ENCODE data around the gene SEC16A.

The SEC16A gene

DNA sequence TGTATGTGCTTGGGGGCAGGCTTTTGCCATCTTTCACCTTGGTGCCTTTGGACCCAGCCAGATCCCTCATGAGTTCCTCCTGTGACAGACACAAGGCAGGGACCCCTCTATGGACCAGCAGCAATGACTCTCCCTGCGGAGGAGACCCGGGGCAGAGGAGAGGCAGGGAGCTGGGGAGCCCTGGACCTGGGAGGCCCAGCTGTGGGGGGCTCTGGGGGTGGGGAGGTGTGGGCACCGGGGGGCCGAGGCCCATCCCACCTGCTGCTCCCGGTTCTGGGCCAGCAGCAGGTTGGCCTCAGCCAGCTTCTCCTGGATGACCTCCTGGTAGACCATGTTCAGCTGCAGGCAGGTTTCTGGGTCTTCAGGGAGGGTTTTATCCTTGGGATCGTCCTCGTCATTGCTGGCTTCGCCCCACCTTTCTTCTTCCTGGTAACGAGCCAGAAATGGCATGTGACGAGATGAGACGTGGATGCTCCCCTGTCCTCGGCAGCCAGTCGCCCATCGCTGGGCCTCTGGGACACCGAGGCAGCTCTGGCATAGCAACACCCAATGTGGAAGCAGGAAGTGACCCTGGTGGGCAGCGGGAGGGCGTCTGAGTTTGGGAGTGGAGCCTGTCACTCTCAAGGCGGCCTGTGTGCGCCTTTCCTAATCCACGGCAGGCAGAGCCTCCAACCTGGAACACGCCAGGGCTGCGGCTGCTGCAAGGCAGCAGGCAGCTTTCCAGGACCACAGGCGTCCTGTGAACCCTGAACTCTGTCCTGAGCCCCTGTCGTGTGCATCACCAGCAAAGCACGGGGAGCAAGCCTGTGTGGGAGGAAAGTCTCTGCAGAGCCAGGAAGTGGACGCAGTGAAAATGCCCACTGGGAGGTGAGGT is 87.3 kb downstream of the SEC16A start:
- in situ Hi-C loops (cut with HindIII; ENCODE audit: low pct_unique_long_range_greater_than_20kb, low sequenced_read_pairs): no loop called here
- no peak for DNase-seq (ENCODE audit: low read depth in 1 of 2, low spot score in 1 of 2)
- no peak for TF ChIP-seq JUND (IDR thresholded peaks at IDR 0.05; ENCODE audit: low read depth)

DNA sequence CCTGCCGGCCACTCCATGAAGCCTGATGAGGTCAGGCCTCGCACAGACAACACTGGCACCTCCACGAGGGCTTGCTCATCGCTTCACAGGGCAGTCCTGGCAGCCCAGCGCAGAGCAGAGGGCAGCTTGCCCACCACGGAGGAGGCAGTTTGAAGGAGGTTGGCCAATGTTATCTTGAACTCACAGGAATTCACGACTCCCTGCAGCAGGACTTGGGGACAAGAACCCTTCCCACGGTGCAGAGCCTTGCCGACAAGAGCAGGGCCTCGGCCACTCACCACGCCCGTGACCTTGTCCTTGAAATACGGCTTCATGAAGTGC is 87.9 kb downstream of the SEC16A start:
- TF ChIP-seq JUND (IDR thresholded peaks at IDR 0.05; ENCODE audit: low read depth): no peak
- in situ Hi-C loops (cut with HindIII; ENCODE audit: low pct_unique_long_range_greater_than_20kb, low sequenced_read_pairs): no loop called here
- no peak for DNase-seq (ENCODE audit: low read depth in 1 of 2, low spot score in 1 of 2)

DNA sequence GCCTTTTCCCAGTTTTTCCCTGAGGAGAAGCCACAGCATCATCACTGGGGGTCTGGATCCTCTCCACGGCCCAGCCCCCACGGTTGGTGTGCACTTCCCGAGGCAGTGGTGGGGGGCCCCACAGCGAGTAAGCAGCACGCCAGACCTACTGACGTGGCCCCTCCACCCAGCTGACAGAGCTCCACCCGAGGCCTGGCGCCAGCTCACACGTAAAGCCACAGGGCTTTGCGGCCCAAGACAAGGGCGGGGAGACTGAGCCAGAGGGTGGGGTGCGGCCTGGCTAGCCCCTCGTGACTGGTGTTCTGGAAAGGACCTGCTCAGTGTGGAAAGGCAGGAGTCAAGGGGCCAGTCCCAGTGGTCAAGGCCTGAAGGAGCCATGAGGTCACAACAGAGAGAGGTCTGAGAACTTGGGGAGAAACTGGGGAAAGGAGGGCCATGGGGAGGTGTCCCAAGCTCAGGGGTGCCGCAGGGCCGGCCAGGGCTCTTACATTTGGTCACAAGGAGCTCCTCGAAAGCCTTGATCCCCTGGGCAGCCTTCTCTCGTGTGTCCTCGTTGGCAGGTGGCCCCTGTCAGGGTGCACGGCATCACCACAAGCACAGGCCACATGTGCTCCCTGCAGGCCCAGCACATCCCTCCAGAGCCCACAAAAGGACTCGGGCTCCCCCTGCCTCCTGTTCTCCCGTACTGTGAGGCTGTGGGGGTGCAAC is 88.4 kb downstream of the SEC16A start:
- in situ Hi-C loops (cut with HindIII; ENCODE audit: low pct_unique_long_range_greater_than_20kb, low sequenced_read_pairs): no loop called here
- no peak for DNase-seq (ENCODE audit: low read depth in 1 of 2, low spot score in 1 of 2)
- TF ChIP-seq JUND (IDR thresholded peaks at IDR 0.05; ENCODE audit: low read depth): no peak

DNA sequence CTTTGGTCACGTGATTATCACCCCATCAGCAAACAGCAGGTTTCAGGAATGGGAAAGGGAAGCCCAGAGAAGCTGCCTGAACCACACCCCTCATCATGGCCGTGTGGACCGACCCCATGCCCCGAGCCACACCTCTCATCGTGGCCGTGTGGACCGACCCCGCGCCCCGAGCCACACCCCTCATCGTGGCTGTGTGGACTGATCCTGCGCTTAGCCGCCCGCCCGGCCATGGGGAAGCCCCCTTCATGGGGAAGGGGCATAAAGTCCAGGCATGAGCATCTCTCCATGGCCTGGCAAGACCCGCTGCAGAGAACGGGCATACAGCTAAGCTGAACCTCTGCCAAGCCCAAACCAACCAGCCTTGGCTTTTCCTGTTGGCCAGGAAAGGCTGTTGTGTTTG is 89.3 kb downstream of the SEC16A start:
- in situ Hi-C loops (cut with HindIII; ENCODE audit: low pct_unique_long_range_greater_than_20kb, low sequenced_read_pairs): no loop called here
- no peak for DNase-seq (ENCODE audit: low read depth in 1 of 2, low spot score in 1 of 2)
- no peak for TF ChIP-seq JUND (IDR thresholded peaks at IDR 0.05; ENCODE audit: low read depth)

DNA sequence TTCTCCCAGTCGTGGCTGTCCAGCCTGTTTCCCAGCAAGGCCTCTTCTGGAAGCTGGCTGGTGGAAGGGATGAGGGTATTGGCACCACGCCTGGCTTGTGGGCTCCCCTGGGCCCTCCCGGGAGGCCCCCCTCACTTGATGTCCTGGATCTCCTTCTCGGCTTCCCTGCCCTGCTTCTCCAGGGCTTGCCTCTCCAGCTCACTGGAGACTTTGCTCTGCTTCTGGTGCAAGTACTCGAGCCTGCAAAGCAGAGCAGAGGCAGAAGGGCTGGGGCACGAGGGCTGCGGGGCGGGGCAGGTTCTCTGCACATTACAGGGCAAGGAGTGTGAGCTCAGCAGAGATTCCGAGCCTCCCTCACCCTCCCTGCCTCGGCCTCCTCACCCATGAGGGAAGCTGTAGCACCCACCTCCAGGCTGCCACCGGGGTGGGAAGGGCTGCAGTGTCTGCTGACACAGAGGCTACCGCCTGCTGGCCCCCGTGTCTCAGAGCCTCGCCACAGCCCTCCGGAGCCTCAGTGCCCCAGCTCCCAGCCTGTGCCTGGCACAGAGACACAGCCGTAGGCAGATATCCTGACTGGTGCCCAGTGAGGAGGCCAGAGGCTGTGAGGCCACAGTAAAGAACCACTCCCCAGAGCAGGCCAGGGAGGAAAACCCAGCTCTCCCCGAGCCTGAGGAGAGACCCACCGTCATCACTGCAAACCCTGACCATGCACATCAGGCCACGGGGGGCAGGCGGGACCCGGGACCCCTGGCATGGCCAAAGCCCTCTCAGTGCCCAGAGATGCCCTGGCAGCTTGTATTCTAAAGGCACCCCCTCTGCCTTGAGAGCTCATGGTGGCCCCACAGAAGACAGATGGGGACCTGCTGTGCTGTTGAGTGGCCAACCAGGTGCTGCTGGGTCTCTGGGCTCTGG is 90.0 kb downstream of the SEC16A start:
- TF ChIP-seq JUND (IDR thresholded peaks at IDR 0.05; ENCODE audit: low read depth): no peak
- in situ Hi-C loops (cut with HindIII; ENCODE audit: low pct_unique_long_range_greater_than_20kb, low sequenced_read_pairs): no loop called here
- DNase-seq (ENCODE audit: low read depth in 1 of 2, low spot score in 1 of 2): no peak

DNA sequence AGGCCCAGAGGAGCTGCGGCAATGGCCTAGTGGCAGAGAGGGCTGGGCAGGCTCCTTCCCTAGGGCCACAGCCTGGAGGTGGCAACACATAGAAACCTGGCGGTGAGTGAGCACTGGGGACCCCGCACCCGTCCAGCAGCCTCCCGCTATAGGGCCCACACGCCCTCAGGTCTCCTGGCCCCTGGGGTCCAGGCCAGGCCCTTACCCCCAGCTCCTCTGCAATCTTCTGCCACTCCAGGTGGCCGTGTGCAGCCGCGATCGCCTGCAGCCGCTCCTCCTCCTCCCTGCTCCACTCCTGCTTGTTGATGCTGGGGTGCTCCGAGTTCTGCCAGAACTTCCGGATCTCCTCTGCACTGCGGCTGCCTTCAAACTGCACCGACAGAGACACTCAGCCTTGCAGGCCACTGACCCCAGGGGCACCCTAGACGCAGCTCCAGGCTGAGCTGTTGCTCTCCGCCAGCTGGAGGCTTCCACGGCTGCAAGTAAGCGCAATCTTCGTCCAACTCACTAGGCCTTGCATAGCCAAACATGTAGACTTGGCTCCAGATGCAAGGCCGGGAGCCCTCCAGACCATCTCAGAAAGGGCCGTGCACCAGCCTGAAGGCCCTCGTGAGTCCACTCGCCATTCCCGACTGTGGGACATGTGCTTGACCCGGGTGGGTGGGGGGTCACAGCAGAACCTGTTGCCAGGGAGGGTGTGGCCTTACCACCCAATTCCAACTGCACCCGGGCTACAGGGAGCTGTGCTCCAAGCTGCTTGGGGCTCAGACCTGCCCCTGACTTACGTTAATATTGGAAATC is 90.9 kb downstream of the SEC16A start:
- DNase-seq (ENCODE audit: low read depth in 1 of 2, low spot score in 1 of 2): no peak
- in situ Hi-C loops (cut with HindIII; ENCODE audit: low pct_unique_long_range_greater_than_20kb, low sequenced_read_pairs): no loop called here
- TF ChIP-seq JUND (IDR thresholded peaks at IDR 0.05; ENCODE audit: low read depth): no peak
